ENCODE results near the gene KRT84.

GRCh38 chr12:52396656-52397055 is 11.2 kb upstream of the KRT84 start:
- TF ChIP-seq POLR2AphosphoS5 (IDR thresholded peaks at IDR 0.05): no peak
- TF ChIP-seq CTCF (IDR thresholded peaks at IDR 0.05): no peak
- TF ChIP-seq POLR2A (IDR thresholded peaks at IDR 0.05; ENCODE audit: low read depth): no peak
